Right cardiac atrium (tissue), 5 donors: ENCODE measurements around the gene KDM1B. TPM values are rescaled to one million over a fixed set of nuclear protein-coding genes. Genes with fewer than 3 reads are reported as not detected.
"Not testable (repeated sequence)": the region's sequence is repeated elsewhere in the genome, so short reads cannot be mapped to it uniquely, and the experiment has no call there.

ENCODE experiments used
- ATAC-seq, 2 donors: fragments of 200-7000 bp; cut with Tn5 transposase; one replicate each; pipeline versions ENCODE4 v1.8.0 to v1.9.1; 2020; ENCODE audit warnings: moderate library complexity in 2 of 2, mild to moderate bottlenecking in 1 of 2
- DNase-seq, 3 donors: peaks; one replicate each; pipeline ENCODE4 v3.0.0-alpha.2; 2020
- H3K27ac ChIP-seq: one replicate; pipeline ENCODE4 v1.5.1; 2013; ENCODE audit warnings: mild to moderate bottlenecking, low read length, control low read depth, moderate library complexity
- H3K27me3 ChIP-seq: one replicate; pipeline ENCODE4 v1.6.1; 2013; ENCODE audit not compliant: control insufficient read depth, insufficient read depth
- H3K4me1 ChIP-seq: one replicate; pipeline ENCODE4 v1.6.1; 2013; ENCODE audit warnings: low read length; ENCODE audit not compliant: control insufficient read depth, insufficient read depth
- H3K4me3 ChIP-seq: one replicate; pipeline ENCODE4 v1.5.1; 2013; ENCODE audit warnings: low read length, control low read depth
- H3K9me3 ChIP-seq: one replicate; pipeline ENCODE4 v1.6.1; 2013; ENCODE audit warnings: low read length; ENCODE audit not compliant: control insufficient read depth
- WGBS: extraction: QIAGEN DNeasy Blood & Tissue Kit; methylation state at CpG from one replicate; pipeline ENCODE4 v1.1.7; 2013; 5-methylcytosine and 5-hydroxymethylcytosine counted together
- intact Hi-C, 4 donors: fragments of 100-400 bp; cut with DNase I; formaldehyde crosslinking; loops; one replicate each; pipeline versions ENCODE4 v1.11.0 to v1.14.0; 2022 to 2023
- polyA plus RNA-seq: library from polyadenylated mRNA; stranded (reverse); fragments of 200-250 nt; gene quantifications from one replicate; pipeline ENCODE4 v1.2.3, GENCODE V29; 2013
- total RNA-seq, 4 donors: library from RNA; stranded (reverse); fragmentation: NEBNext Ultra II Directional; extraction: Animal tissue kit (Norgen Biotek cat#: 25700); gene quantifications; one replicate each; pipeline ENCODE4 v1.2.1, GENCODE V29; 2021
- donor health status: healthy with polysubstance abuse.
- donor health status: DM: no; HTN: yes; CAD: no.
- donor health status: DM: no; HTN: no; CAD: no.
- donor health status: DM: no; HTN: yes; CAD: no; lungs with severe emphysema.
- donor health status: DM: yes; HTN: yes; CAD: no.

Gene KDM1B
- total and polyA plus RNA-seq, 5 donors, result 4.0 to 14.9 (median 14.6) TPM

DNA sequence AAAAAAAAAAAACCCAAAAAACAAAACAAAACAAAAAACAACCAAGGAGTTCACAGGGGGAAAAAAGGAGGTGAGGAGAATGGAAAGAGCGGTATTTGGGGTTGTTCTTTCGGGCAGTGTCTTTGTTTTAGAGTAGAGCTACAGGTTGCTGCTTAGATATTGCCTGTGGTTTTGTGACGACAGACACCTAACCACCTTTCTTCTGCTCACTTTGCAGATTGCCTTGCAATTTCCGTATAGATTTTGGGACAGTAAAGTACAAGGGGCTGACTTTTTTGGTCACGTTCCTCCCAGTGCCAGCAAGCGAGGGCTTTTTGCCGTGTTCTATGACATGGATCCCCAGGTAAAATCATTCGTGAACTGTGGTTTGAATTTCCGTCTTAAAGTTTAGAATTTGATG is 58.2 kb downstream of the KDM1B start:
- whole genome bisulfite sequencing, result 96% methylated on average over 9 of the region's 9 CpGs
- intact Hi-C loops, result no loop called here
- ATAC-seq, result no peak

DNA sequence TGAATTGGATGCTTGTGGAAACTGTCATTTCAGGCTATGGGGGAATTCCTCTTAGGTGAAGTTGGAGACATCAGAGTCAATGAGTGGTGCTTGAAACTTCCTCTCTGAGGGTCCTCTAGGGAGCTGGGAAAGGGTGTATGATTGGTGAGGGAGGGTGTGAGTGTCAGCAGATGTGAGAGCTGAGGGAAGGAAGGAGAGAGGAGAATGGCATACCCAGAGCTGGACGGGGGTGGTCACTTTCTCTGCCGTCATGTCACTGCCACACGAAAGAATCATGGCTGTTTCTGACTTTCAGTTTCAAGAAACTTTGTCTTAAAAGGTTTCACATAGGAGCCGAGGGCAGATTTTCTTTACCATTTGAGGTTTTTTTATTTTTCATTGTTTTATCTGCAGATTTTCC is 58.8 kb downstream of the KDM1B start:
- Histone ChIP-seq H3K9me3 (no peaks in the 10 kb centered on the region), H3K27ac (no peak overlapping the region), H3K27me3 (no peaks in the 10 kb centered on the region), H3K4me1 (no peaks in the 10 kb centered on the region), H3K4me3 (no peak overlapping the region)
- 76% methylated on average over 4 of the region's 4 CpGs for WGBS
- intact Hi-C loops, result no loop called here
- ATAC-seq (no peak), DNase-seq (no peak)

More for the DNA sequence above, 58.2 kb downstream of the KDM1B start:
- Histone ChIP-seq H3K9me3 (no peaks in the 10 kb centered on the region), H3K4me3 (no peak overlapping the region), H3K4me1 (no peaks in the 10 kb centered on the region), H3K27me3 (no peaks in the 10 kb centered on the region), H3K27ac (no peak overlapping the region)
- DNase-seq, result no peak

DNA sequence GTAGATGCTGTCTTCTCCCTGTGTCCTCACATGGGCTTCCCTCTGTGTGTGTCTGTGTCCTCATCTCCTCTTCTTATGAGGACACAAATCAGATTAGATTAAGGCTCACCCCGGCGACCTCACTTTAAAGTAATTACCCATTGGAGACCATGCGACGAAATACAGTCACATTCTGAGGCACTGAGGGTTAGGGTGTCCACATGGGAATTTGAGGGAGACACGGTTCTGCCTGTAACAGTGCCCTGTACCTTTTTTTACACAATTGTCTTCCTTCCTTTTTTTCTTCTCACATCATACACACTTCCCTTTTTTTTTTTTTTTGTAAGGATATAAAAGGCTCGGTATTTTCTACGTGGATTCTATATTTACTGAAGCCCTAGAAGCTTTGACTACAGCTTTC is 60.2 kb downstream of the KDM1B start:
- no peak overlapping the region for H3K27ac ChIP-seq
- no peak overlapping the region for H3K4me3 ChIP-seq
- no peaks in the 10 kb centered on the region for H3K27me3 ChIP-seq
- DNase-seq (no peak), ATAC-seq (no peak)
- intact Hi-C loops, result no loop called here
- WGBS, result 57% methylated on average over 7 of the region's 7 CpGs
- no peaks in the 10 kb centered on the region for H3K4me1 ChIP-seq
- H3K9me3 ChIP-seq, result no peaks in the 10 kb centered on the region

DNA sequence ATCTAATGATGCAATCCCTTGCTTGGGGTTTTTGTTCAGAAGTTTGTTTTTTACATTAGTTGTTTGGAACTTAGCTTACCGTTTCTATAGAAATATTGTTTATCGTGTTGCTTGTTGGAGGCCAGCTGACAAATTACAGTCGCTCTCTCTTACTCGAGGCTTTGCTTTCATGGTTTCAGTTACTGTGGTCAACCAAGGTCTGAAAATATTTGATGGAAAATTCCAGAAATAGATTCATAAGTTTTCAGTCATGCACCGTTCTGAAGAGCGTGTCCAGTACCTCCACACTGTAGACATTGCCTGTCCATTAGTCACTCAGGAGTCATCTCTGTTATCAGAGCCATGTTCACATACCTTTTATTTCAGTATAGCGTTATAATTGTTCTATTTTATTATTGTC is 61.2 kb downstream of the KDM1B start:
- Histone ChIP-seq H3K4me1 (no peaks in the 10 kb centered on the region), H3K9me3 (no peaks in the 10 kb centered on the region), H3K27ac (no peak overlapping the region), H3K4me3 (no peak overlapping the region), H3K27me3 (no peaks in the 10 kb centered on the region)
- no peak for ATAC-seq
- DNase-seq, result no peak
- intact Hi-C loops, result no loop called here
- 95% methylated on average over 7 of the region's 7 CpGs for WGBS

DNA sequence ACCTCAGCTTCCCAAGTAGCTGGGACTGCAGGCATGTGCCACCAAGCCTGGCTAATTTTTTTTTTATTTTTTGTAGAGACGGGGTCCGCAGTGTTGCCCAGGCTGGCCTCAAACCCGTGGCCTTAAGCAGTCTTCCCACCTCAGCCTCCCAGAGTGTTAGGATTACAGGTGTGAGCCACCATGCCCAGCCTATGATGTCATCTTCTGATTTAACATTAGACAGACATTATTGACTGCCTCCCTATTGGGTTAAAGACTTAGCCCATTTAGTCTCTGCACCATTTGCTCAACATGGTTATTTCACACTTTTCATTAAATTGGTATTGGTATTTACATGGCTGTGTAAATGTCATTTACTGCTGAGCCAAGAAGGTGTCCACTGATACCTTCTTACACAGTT is 63.0 kb downstream of the KDM1B start:
- ATAC-seq, result no peak
- 98% methylated on average over 3 of the region's 3 CpGs for WGBS
- no peak overlapping the region for H3K4me3 ChIP-seq
- intact Hi-C loops, result no loop called here
- no peaks in the 10 kb centered on the region for H3K9me3 ChIP-seq
- no peak for DNase-seq
- no peaks in the 10 kb centered on the region for H3K4me1 ChIP-seq
- no peak overlapping the region for H3K27ac ChIP-seq
- no peaks in the 10 kb centered on the region for H3K27me3 ChIP-seq

DNA sequence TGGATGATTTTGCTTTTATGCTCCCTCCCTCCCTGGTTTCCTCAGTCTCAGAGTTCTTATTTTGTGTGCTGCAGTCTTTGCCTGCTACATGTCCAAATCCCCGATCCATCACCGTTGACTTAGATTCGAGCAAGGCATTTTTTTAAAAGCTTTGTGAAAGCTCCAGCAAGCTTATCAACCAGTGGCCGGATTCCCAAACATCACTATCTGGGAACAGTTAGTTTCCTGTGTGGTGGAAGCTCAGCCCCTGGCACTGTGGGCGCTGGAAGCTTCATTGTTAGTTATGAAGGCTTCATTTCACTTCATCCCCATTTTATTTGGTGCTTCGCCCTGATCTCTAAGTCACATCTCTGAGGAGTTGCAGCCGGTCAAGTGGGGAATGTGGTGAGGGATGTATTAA is 64.4 kb downstream of the KDM1B start:
- ATAC-seq (peak; percentile 62 to 76), DNase-seq (peak in 2 of 3 donors; percentile 59 to 75)
- 23% methylated on average over 7 of the region's 7 CpGs for WGBS
- Histone ChIP-seq H3K9me3 (no peaks in the 10 kb centered on the region), H3K27me3 (no peaks in the 10 kb centered on the region), H3K4me3 (no peak overlapping the region), H3K27ac (peak overlapping the region; percentile 52), H3K4me1 (no peaks in the 10 kb centered on the region)
- intact Hi-C loops, result no loop called here

DNA sequence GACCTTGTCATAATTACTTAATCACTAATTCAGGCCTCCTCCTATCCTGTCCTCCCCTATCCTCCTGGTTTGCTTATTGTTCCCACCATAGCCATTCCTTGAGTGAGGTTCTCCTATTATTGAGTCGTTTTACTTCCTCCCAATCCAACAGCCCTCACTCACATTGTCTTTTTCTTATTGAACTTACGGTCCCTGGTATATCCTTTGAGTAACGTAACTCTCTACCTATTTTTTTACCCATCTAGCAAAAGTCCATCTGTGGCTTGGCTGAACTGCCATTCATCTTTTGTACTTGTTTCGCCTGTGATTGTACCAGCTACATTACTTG is 66.0 kb downstream of the KDM1B start:
- ATAC-seq (no peak), DNase-seq (no peak)
- intact Hi-C loops, result no loop called here

DNA sequence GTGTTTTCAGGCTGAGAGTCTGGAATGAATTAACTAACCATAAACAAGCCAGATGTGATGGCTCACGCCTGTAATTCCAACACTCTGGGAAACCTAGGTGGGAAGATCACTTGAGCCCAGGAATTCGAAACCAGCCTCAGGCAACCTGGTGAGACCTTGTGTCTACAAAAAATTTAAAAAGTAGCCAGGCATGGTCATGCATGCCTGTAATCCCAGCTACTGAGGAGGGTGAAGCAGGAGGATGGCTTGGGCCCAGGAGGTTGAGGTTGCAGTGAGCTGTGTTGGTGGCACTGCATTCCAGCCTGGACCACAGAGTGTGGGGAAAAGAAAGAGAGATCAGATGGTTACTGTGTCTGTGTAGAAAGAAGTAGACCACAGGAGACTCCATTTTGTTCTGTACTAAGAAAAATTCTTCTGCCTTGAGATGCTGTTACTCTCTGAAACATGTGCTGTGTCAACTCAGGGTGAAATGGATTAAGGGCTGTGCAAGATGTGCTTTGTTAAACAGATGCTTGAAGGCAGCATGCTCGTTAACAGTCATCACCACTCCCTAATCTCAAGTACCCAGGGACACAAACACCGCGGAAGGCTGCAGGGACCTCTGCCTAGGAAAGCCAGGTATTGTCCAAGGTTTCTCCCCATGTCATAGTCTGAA is 71.4 kb downstream of the KDM1B start:
- H3K4me3 ChIP-seq, H3K4me1 ChIP-seq, DNase-seq, ATAC-seq, intact Hi-C loops, H3K9me3 ChIP-seq, H3K27ac ChIP-seq, H3K27me3 ChIP-seq: not testable (repeated sequence)
- WGBS, result 73% methylated on average over 5 of the region's 5 CpGs

More for the DNA sequence above, 66.0 kb downstream of the KDM1B start:
- 91% methylated on average over 4 of the region's 4 CpGs for WGBS
- Histone ChIP-seq H3K4me1 (no peaks in the 10 kb centered on the region), H3K27ac (no peak overlapping the region), H3K9me3 (no peaks in the 10 kb centered on the region), H3K27me3 (no peaks in the 10 kb centered on the region), H3K4me3 (no peak overlapping the region)

DNA sequence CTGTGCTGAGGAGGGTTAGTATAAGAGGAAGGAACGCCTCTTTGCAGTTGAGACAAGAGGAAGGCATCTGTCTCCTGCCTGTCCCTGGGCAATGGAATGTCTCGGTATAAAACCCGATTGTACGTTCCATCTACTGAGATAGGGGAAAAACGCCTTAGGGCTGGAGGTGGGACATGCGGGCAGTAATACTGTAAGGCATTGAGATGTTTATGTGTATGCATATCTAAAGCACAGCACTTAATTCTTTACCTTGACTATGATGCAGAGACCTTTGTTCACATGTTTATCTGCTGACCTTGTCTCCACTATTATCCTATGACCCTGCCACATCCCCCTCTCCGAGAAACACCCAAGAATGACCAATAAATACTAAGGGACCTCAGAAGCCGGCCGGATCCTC is 71.9 kb downstream of the KDM1B start:
- H3K27ac ChIP-seq, intact Hi-C loops, H3K27me3 ChIP-seq, H3K9me3 ChIP-seq, H3K4me1 ChIP-seq, H3K4me3 ChIP-seq, ATAC-seq, DNase-seq: not testable (repeated sequence)
- 84% methylated on average over 9 of the region's 9 CpGs for WGBS

DNA sequence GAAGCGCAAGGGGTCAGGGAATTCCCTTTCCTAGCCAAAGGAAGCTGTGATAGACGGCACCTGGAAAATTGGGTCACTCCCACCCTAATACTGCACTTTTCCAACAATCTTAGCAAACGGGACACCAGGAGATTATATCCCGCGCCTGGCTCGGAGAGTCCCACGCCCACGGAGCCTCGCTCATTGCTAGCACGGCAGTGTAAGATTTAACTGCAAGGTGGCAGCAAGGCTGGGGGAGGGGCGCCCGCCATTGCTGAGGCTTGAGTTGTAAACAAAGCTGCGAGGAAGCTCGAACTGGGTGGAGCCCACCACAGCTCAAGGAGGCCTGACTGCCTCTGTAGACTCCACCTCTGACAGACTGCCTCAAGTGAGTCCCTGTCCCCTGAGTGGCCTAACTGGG is 73.4 kb downstream of the KDM1B start:
- intact Hi-C loops, H3K9me3 ChIP-seq, H3K4me1 ChIP-seq, H3K27me3 ChIP-seq, ATAC-seq, H3K4me3 ChIP-seq, H3K27ac ChIP-seq: not testable (repeated sequence)
- WGBS, result 96% methylated on average over 14 of the region's 14 CpGs
- DNase-seq, result peak in 1 of 3 donors; percentile 52

DNA sequence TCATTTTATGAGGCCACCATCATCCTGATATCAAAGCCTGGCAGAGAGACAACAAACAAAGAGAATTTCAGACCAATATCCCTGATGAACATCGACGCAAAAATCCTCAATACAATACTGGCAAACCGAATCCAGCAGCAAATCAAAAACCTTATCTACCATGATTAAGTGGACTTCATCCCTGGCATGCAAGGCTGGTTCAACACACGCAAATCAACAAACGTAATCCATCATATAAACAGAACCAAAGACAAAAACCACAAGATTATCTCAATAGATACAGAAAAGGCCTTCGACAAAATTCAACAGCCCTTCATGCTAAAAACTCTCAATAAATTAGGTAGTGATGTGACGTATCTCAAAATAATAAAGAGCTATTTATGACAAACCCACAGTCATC is 76.6 kb downstream of the KDM1B start:
- ATAC-seq, DNase-seq, H3K4me3 ChIP-seq, intact Hi-C loops, H3K27me3 ChIP-seq, H3K4me1 ChIP-seq, H3K9me3 ChIP-seq, H3K27ac ChIP-seq: not testable (repeated sequence)
- 96% methylated on average over 7 of the region's 7 CpGs for WGBS

DNA sequence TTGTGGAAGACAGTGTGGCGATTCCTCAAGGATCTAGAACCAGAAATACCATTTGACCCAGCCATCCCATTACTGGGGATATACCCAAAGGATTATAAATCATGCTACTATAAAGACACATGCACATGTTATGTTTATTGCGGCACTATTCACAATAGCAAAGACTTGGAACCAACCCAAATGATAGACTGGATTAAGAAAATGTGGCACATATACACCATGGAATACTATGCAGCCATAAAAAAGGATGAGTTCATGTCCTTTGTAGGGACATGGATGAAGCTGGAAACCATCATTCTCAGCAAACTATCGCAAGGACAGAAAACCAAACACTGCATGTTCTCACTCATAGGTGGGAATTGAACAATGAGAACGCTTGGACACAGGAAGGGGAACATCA is 78.5 kb downstream of the KDM1B start:
- DNase-seq, H3K4me1 ChIP-seq, H3K27me3 ChIP-seq, ATAC-seq, H3K27ac ChIP-seq, H3K9me3 ChIP-seq, H3K4me3 ChIP-seq, intact Hi-C loops: not testable (repeated sequence)
- over 99% methylated on average over 3 of the region's 4 CpGs for WGBS
